Karpas-422 (cell line): ENCODE measurements around the gene ATF7. TPM values are rescaled to one million over a fixed set of nuclear protein-coding genes. Genes with fewer than 3 reads are reported as not detected.

Experiments
- DNase-seq: peaks from one replicate; pipeline ENCODE4 v3.0.0-alpha.2; 2015
- H2AFZ ChIP-seq: fragments of 200-600 bp; sonication (generic); 2 replicates; pipeline ENCODE4 v1.6.1; 2014; ENCODE audit warnings: antibody characterized with exemption, low read length, mixed read lengths
- H3K27ac ChIP-seq: fragments of 200-600 bp; sonication (generic); 2 replicates; pipeline ENCODE4 v1.5.1; 2014; ENCODE audit warnings: mild to moderate bottlenecking, low read length, moderate library complexity
- H3K27me3 ChIP-seq: fragments of 200-600 bp; sonication (generic); 2 replicates; pipeline ENCODE4 v1.6.1; 2014; ENCODE audit warnings: low read length, mixed read lengths
- H3K36me3 ChIP-seq: fragments of 200-600 bp; sonication (generic); 2 replicates; pipeline ENCODE4 v1.6.1; 2014; ENCODE audit warnings: low read length, mixed read lengths; ENCODE audit not compliant: insufficient read depth
- H3K4me1 ChIP-seq: fragments of 200-600 bp; sonication (generic); 2 replicates; pipeline ENCODE4 v1.6.1; 2014; ENCODE audit warnings: mild to moderate bottlenecking, low read length, mixed read lengths
- H3K4me2 ChIP-seq: fragments of 200-600 bp; sonication (generic); 2 replicates; pipeline ENCODE4 v1.6.1; 2014; ENCODE audit warnings: low read length, low read depth, mild to moderate bottlenecking; ENCODE audit not compliant: poor library complexity, severe bottlenecking
- H3K4me3 ChIP-seq: fragments of 200-600 bp; sonication (generic); 2 replicates; pipeline ENCODE4 v1.5.1; 2014; ENCODE audit warnings: mild to moderate bottlenecking, antibody characterized with exemption, low read length, mixed read lengths
- H3K79me2 ChIP-seq: fragments of 200-600 bp; sonication (generic); 2 replicates; pipeline ENCODE4 v1.6.1; 2014; ENCODE audit warnings: mild to moderate bottlenecking, low read length, mixed read lengths
- H3K9ac ChIP-seq: fragments of 200-600 bp; sonication (generic); 2 replicates; pipeline ENCODE4 v1.6.0; 2014; ENCODE audit warnings: low read length
- H3K9me2 ChIP-seq: fragments of 200-600 bp; sonication (generic), shearing (Covaris generic); replicated peaks from 2 replicates; pipeline ENCODE4 v1.6.0; 2014; ENCODE audit warnings: mild to moderate bottlenecking, low read length, moderate library complexity; ENCODE audit not compliant: insufficient read depth
- H3K9me3 ChIP-seq: fragments of 300-700, 200-600 bp; sonication (generic); 2 replicates; pipeline ENCODE4 v1.6.1; 2014; ENCODE audit warnings: low read length, mixed read lengths
- H4K20me1 ChIP-seq: fragments of 200-600 bp; sonication (generic); 2 replicates; pipeline ENCODE4 v1.6.1; 2014; ENCODE audit warnings: mild to moderate bottlenecking, antibody characterized with exemption, low read length, low read depth; ENCODE audit not compliant: insufficient read depth
- total RNA-seq: library from RNA; depleted of rRNA; stranded (reverse); fragments of >200 nt; shearing (Covaris generic); gene quantifications from 2 replicates; pipeline ENCODE4 v1.2.3, GENCODE V29; 2014; ENCODE audit warnings: low replicate concordance

ATF7 gene
- total RNA-seq, 1 experiment from 2014 or later, result 28.9 TPM

DNA sequence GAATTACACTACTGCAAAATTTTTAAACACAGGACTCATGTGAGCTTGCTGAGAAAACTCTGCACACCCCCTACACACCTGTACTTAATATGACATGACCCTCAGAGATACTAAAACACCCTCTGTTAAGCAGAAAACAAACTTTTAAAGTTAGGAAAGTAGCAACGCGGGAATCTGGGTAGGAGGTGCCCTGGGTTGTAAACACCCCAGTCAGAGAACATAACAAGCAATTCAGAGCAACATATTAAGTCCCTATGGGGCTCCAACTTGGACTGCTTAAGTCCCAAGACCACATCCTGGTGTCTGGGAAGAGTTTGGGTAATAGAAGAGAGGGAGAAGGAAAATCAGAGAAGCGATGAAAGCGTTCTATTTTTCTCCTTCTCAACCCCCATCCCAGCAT is 1.2 kb downstream of the ATF7 start:
- H3K4me2 ChIP-seq, result peak overlapping the region; percentile 95
- peak overlapping the region; percentile 82 for H3K4me3 ChIP-seq
- H3K9ac ChIP-seq, result peak overlapping the region; percentile 93
- H3K27me3 ChIP-seq, result no peaks in the 10 kb centered on the region
- H3K36me3 ChIP-seq, result no peaks in the 10 kb centered on the region; the same call in 1 of the 2 replicates
- peak overlapping the region; percentile 85 for H3K27ac ChIP-seq
- H3K9me2 ChIP-seq, result no peaks in the 10 kb centered on the region
- no peaks in the 10 kb centered on the region for H3K9me3 ChIP-seq
- H3K79me2 ChIP-seq, result peaks cover 53% of the 10 kb centered on the region
- H3K4me1 ChIP-seq, result peaks cover 53% of the 10 kb centered on the region
- DNase-seq, result no peak
- no peak overlapping the region for H2AFZ ChIP-seq
- no peaks in the 10 kb centered on the region for H4K20me1 ChIP-seq

DNA sequence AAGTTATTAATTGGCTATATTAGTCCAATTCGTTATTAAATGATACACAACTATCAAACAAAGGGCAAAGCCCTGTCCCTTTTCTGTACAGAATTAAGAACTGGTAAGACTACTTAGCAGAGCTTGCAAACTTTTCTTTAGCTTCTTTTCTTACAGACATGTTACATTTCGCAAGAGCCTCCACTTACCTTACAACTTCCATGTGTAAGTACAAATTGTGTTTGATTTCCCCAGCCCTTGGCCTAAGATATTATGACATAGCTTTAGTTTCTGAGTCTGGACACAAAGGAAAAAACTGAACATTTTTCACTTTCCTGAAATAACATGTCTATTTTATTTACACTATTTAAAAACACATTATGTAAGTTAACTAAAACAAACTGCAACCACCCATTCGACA is 1.7 kb downstream of the ATF7 start:
- Histone ChIP-seq H3K9me2 (no peaks in the 10 kb centered on the region), H3K9ac (peak overlapping the region; percentile 93), H3K27ac (peak overlapping the region; percentile 85), H3K79me2 (peaks cover 58% of the 10 kb centered on the region), H3K4me3 (peak overlapping the region; percentile 82), H2AFZ (no peak overlapping the region), H3K27me3 (no peaks in the 10 kb centered on the region), H4K20me1 (no peaks in the 10 kb centered on the region), H3K36me3 (no peaks in the 10 kb centered on the region; the same call in 1 of the 2 replicates), H3K4me2 (peak overlapping the region; percentile 95), H3K9me3 (no peaks in the 10 kb centered on the region), H3K4me1 (peaks cover 58% of the 10 kb centered on the region)
- peak; percentile 59 for DNase-seq

DNA sequence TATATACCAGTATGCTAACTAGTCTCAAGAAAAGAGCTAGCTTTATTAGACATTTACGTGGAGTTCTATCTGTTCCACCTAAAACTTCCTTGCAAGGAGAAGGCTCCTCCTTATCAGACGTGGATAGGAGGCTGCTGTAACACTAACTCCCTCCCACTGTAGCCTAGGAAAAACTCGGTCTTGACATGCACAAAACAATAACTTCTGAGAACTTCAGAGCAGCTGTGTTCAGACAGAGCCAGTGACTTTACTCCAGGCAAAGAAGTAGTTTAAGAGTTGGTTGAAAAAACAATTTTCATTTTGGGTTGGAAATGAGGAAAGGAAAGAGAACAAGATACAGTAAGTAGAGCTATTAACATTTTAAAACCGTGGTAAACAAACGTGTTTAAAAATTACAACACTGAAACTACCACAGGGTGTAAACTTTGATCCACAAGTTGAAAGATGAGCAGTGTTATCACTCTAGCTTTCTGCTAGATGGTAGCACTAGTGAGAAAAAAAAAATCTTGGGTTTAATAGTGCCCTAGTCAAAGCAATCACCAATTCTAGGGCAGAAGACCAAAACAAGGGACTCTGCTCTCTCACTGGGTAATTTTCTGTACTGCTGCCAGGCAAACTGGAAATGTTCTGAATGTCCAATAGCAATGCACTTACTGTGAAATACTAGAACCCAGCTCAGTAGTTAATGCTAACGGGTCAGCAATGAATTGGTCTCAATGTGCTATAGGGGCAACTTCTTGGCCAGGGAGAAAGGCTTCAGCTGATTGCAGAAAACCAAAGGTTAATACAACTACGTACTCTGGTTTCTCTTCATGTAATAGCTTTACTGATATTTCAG is 2.4 kb downstream of the ATF7 start:
- Histone ChIP-seq H3K27ac (peak overlapping the region; percentile 85), H3K9me3 (no peaks in the 10 kb centered on the region), H3K27me3 (no peaks in the 10 kb centered on the region), H3K9me2 (no peaks in the 10 kb centered on the region), H3K4me3 (peak overlapping the region; percentile 82), H4K20me1 (no peaks in the 10 kb centered on the region), H2AFZ (no peak overlapping the region), H3K4me1 (peaks cover 65% of the 10 kb centered on the region), H3K4me2 (peak overlapping the region; percentile 95), H3K79me2 (peaks cover 58% of the 10 kb centered on the region), H3K9ac (peak overlapping the region; percentile 93), H3K36me3 (no peaks in the 10 kb centered on the region; the same call in 1 of the 2 replicates)
- DNase-seq, result peak; percentile 73

DNA sequence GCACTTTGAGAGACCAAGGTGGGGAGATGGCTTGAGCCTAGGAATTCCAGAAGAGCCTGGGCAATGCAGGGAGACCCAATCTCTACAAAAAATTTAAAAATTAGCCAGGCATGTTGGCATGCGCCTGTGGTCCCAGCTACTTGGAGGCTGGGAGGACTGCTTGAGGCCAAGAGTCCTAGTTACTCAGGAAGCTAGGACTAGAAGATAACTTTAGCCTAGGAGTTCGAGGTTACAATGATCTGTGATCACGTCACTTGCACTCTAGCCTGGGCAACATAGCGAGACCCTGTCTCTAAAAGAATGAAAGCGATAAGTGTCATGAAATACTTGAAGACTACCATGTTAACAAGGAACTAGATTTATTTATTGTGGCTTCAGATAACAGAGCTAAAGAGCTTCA is 3.5 kb downstream of the ATF7 start:
- no peaks in the 10 kb centered on the region for H3K9me2 ChIP-seq
- H3K79me2 ChIP-seq, result peaks cover 63% of the 10 kb centered on the region
- H3K36me3 ChIP-seq, result no peaks in the 10 kb centered on the region; the same call in 1 of the 2 replicates
- H3K4me2 ChIP-seq, result peak overlapping the region; percentile 95
- H3K9ac ChIP-seq, result 0 out of 2 replicates have a peak overlapping the region, but pooled peaks have one; percentile 93
- H4K20me1 ChIP-seq, result no peaks in the 10 kb centered on the region
- no peak overlapping the region for H2AFZ ChIP-seq
- no peaks in the 10 kb centered on the region for H3K9me3 ChIP-seq
- peak overlapping the region; percentile 85 for H3K27ac ChIP-seq
- no peaks in the 10 kb centered on the region for H3K27me3 ChIP-seq
- no peak for DNase-seq
- H3K4me3 ChIP-seq, result no peak overlapping the region
- H3K4me1 ChIP-seq, result peaks cover 74% of the 10 kb centered on the region

DNA sequence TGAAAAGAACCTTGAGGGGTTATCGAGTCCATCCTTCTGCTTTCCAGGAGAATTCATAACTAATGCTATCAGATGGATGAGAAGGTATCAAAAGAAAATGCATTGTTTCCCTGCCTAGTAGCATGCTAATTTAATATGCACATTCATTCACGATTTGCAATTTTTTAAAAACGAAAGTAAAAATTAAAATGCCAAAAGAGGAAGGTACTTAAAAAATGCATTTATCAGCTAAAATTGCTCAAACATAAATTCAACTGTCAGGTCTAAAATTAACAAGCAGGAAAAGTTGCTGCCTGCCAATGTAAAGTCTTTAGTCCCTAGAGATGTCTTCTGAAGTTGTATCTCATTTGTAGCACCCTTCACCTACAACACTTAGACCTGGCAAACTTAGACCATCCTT is 7.9 kb downstream of the ATF7 start:
- Histone ChIP-seq H2AFZ (no peak overlapping the region), H3K9me2 (no peaks in the 10 kb centered on the region), H3K27ac (peak overlapping the region; percentile 97), H3K36me3 (peaks cover 7% of the 10 kb centered on the region; the same call in 1 of the 2 replicates), H4K20me1 (no peaks in the 10 kb centered on the region), H3K9me3 (no peaks in the 10 kb centered on the region), H3K9ac (peak overlapping the region; percentile 68), H3K4me1 (peaks cover 79% of the 10 kb centered on the region), H3K4me3 (peak overlapping the region; percentile 56), H3K79me2 (peaks cover 80% of the 10 kb centered on the region), H3K4me2 (peak overlapping the region; percentile 83), H3K27me3 (no peaks in the 10 kb centered on the region)
- peak; percentile 95 for DNase-seq

DNA sequence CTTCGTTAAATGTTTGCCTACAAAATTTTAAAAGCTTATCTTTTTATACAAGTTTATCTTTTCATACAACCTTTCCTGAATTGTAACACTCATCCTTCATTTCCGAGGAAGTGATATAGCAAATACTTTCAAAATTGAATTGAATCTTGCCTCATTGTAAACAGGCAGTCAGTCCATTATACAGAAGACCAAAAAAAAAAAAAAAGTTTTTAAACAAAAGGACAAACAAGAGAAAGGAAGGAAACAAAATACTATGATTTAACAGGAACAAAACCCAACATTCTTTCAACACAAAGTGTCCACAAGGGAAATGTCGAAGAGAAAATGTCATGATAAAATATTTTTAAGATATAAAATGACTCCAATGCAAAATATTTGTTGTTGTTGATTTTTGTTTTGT is 8.5 kb downstream of the ATF7 start:
- peaks cover 11% of the 10 kb centered on the region; the same call in 1 of the 2 replicates for H3K36me3 ChIP-seq
- H3K4me3 ChIP-seq, result peak overlapping the region; percentile 56
- peaks cover 73% of the 10 kb centered on the region for H3K4me1 ChIP-seq
- H3K79me2 ChIP-seq, result peaks cover 80% of the 10 kb centered on the region
- no peak overlapping the region for H2AFZ ChIP-seq
- H3K27ac ChIP-seq, result peak overlapping the region; percentile 97
- H3K27me3 ChIP-seq, result no peaks in the 10 kb centered on the region
- H3K9me3 ChIP-seq, result no peaks in the 10 kb centered on the region
- H3K4me2 ChIP-seq, result peak overlapping the region; percentile 83
- peak overlapping the region; percentile 52 for H3K9ac ChIP-seq
- DNase-seq, result no peak
- H4K20me1 ChIP-seq, result no peaks in the 10 kb centered on the region
- no peaks in the 10 kb centered on the region for H3K9me2 ChIP-seq

DNA sequence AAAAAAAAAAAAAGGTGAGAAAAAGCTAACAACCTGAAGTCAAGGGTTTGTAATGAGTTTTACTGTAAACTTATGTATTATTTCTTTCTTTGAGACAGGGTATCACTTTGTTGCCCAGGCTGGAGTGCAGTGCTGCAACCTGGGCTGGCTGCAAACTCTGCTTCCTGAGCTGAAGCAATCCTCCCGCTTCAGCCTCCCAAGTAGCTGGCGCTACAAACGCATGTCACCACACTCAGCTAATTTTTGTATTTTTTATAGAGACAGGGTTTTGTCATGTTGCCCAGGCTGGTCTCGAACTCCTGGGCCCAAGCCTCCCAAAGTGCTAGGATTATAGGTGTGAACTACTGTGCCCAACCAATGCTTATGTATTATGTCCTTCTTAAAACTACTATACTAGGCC is 9.2 kb downstream of the ATF7 start:
- Histone ChIP-seq H3K79me2 (peaks cover 82% of the 10 kb centered on the region), H3K27me3 (no peaks in the 10 kb centered on the region), H4K20me1 (no peaks in the 10 kb centered on the region), H3K9me2 (no peaks in the 10 kb centered on the region), H3K4me2 (peak overlapping the region; percentile 83), H3K27ac (peak overlapping the region; percentile 97), H3K9ac (no peak overlapping the region), H3K9me3 (no peaks in the 10 kb centered on the region), H3K4me3 (no peak overlapping the region), H2AFZ (no peak overlapping the region), H3K36me3 (peaks cover 11% of the 10 kb centered on the region; the same call in 1 of the 2 replicates), H3K4me1 (peaks cover 70% of the 10 kb centered on the region)
- DNase-seq, result no peak

DNA sequence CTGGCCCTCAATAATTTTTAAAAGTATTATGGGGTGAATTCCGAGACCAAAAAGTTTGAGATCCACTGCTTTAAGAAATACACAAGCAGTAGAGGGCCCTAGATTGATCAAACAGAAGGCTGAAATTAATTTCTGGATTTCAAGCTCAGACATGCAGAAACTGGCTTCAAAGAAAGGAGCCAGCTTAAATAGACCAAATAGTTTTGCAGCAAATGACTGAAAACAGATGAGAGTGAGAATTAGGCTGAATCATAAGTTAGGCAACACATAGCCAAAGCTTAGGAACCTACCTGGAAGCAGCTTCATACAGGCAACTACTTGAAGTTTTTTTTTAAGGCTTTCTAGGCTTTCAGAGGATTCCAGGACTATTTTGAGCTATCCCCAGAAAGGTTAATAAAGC is 12.4 kb downstream of the ATF7 start:
- Histone ChIP-seq H3K9ac (peak overlapping the region; percentile 0; the same call in 1 of the 2 replicates), H4K20me1 (no peaks in the 10 kb centered on the region), H3K27me3 (no peaks in the 10 kb centered on the region), H3K9me3 (no peaks in the 10 kb centered on the region), H3K4me2 (no peak overlapping the region), H3K27ac (peak overlapping the region; percentile 57), H2AFZ (no peak overlapping the region), H3K4me1 (peaks cover 47% of the 10 kb centered on the region), H3K4me3 (no peak overlapping the region), H3K36me3 (peaks cover 11% of the 10 kb centered on the region; the same call in 1 of the 2 replicates), H3K9me2 (no peaks in the 10 kb centered on the region), H3K79me2 (peaks cover 88% of the 10 kb centered on the region)
- DNase-seq, result no peak
